WI38 (cell line): Measurements from ENCODE around the gene M1AP.

Experiments
- H3K4me3 ChIP-seq: 2 replicates; pipeline ENCODE4 v1.5.1; 2011; ENCODE audit warnings: low read depth, mild to moderate bottlenecking, control low read depth, low read length
- TF ChIP-seq, protein P1 (sequence below): IDR thresholded peaks from 2 replicates; pipeline ENCODE4 v1.5.1; 2012; ENCODE audit warnings: low read depth, mild to moderate bottlenecking, control low read depth, low read length

The M1AP gene

DNA sequence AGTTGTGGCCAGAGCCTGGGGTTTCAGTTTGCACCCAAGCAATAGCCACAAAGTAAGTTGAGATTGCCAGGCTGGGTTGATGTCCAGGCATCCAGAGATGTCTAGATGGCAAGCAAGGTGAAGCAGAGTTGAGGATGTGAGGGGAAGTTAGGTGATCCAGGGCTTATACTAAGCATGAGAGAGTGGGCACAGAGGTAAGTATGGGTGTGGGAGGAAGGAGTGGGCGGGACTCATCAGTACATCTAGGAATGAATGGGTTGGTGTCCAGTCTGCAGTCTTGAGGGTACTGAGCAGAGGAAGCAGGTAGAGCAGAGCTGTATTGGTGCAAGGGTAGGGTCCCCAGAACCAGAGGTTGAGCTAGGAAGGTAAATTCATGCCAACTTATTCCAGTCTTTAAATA is 7.4 kb upstream of the M1AP start:
- TF ChIP-seq, protein P1, sequence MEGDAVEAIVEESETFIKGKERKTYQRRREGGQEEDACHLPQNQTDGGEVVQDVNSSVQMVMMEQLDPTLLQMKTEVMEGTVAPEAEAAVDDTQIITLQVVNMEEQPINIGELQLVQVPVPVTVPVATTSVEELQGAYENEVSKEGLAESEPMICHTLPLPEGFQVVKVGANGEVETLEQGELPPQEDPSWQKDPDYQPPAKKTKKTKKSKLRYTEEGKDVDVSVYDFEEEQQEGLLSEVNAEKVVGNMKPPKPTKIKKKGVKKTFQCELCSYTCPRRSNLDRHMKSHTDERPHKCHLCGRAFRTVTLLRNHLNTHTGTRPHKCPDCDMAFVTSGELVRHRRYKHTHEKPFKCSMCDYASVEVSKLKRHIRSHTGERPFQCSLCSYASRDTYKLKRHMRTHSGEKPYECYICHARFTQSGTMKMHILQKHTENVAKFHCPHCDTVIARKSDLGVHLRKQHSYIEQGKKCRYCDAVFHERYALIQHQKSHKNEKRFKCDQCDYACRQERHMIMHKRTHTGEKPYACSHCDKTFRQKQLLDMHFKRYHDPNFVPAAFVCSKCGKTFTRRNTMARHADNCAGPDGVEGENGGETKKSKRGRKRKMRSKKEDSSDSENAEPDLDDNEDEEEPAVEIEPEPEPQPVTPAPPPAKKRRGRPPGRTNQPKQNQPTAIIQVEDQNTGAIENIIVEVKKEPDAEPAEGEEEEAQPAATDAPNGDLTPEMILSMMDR, result no peak
- no peak overlapping the region for H3K4me3 ChIP-seq

DNA sequence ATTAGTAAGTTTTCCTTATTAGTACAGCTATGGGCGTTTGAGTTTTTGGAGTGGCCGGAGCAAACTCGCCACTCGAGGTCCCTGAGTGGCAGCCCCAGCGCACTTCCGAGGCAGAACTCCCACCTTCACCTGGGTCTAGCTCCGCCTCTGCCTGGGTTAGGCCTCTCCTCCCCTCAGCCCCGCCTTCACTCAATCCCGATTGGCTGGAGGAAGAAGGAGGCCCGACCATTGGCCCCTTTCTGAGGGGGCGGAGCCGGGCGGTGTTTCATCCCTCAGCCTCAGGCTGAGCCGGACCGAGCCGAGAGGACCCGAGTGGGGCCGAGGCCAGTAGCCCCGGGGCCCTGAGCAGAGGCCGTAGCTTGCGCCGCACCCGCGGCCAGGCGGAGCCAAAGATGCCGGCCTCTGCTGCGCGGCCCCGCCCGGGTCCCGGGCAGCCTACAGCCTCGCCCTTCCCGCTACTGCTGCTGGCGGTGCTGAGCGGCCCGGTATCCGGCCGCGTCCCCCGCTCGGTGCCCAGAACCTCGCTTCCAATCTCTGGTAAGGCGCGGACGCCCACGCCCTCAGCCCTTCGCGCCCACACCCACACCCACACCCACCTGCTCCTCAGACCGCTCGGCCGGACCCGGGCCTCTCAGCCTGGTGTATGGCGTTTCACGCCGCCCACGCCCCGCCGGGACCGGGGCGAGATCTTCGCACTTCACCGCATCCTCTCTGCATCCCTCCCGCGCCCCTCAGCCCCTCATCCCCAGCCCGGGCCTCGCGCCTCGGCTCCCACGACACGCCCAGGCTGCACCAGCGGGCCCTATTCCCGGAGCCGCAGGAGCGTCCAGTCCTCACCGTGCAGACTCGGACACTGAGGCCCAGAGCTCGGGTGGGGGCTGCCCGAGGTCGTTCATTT is 6.1 kb upstream of the M1AP start, which contains the start of gene SEMA4F:
Gene SEMA4F, plus strand, starts transcription at position 263 of the 898 bp plus-strand sequence. Its CDS starts 130 bp downstream, at position 393.
- peak within 1 kb of the TSS; percentile 77 for H3K4me3 ChIP-seq
- TF ChIP-seq, protein P1, result no peak

DNA sequence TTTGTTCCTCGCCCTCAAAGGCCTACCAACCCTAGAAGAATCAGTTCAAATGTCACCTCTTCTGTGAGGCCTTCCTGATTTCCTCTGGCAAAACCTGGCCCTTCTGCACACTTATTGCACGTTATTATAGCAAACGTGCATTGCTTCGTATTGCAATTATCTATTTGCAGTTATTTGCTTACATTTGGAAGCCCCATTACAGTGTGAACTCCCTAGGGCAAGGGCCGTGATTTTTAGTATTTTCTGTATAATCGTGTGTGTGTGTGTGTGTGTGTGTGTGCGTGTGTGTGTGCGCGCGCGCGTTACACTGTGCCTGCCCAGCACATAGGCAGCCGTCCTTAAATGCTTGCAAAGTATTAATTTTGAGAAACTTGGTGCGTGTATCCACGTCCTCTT is 5.5 kb upstream of the M1AP start:
- TF ChIP-seq, protein P1, result no peak

DNA sequence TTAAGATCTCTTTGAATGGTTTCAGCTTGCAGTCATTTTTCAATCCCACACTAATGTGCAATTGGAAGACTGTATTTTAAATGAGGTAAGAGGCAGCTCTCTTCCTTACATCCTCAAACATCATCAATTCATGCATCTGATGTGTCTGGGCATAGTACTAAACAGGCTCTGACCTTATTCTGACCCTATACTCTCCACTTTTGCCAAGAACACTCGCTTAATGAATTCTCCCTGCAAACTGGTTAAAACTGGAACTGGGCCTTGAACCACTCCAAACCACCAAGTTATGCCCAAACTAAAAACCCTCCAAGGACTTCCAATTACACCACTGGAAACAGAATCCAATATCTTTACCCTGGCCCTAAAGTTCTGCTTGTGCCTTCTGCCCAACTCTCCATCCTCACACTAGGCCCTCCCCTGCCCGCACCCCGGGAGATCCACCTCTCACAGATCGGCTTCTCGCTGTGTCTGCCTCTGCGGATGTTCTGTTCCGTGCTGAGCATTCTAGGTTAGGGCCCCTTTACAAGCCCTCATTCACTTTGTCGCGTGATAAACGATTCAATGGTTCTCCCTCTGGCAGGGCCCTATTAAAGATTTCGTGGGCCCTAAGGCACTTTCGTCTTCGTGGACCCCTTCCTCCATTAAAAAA is 1.2 kb downstream of the M1AP start:
- no peak overlapping the region for H3K4me3 ChIP-seq

More for the DNA sequence above, 5.5 kb upstream of the M1AP start:
- H3K4me3 ChIP-seq, result peak overlapping the region; percentile 77

DNA sequence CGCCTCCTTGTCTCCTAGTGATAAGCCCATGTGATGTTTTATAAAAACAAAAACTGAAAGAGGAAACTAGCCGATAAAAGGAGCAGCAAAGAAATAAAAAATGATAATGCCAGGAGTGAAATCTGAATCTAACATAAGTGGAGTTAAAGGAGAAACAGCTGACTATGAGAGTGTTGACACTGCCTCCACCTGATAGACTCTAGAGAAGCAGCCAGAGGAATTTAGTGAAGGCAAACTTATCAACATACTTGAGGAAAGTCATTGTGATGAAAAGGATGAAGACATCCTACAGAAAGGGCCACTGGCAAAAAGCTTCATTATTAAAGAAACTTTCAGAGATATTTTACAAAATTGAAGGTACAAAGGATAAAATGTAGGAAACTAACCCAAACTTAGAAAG is 1.9 kb downstream of the M1AP start:
- no peak overlapping the region for H3K4me3 ChIP-seq
- TF ChIP-seq, protein P1, result no peak

More for the DNA sequence above, 1.2 kb downstream of the M1AP start:
- TF ChIP-seq, protein P1, result no peak

DNA sequence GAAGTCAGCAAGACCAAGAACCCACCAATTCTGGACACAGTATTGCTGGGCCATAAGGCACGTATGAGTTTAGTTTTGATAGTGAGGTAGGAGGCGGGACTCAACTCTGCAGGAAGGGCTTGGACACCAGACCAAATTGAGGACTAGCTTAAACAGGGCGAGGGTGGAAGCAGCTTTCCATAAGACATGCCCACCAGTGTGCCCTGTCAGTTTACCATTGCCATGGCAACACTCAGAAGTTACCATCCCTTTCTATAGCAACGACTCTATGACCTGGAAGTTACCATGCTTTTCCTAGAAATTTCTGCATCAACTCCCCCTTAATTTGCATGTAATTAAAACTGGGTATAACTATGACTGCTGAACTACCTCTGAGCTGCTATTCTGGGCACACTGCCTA is 2.8 kb downstream of the M1AP start:
- no peak overlapping the region for H3K4me3 ChIP-seq

More for the DNA sequence above, 2.8 kb downstream of the M1AP start:
- TF ChIP-seq, protein P1, result no peak
